Gastroesophageal sphincter (tissue), 3 donors: ENCODE results near the gene COL6A2.

ENCODE experiments used
- CTCF ChIP-seq, 4 experiments: fragments of 200-600 bp in 2 of 4; fragments of 450-650 bp in 2 of 4; sonication (generic) in 1 of 4; IDR thresholded peaks; one replicate each; pipeline ENCODE4 v1.5.1; 2017 to 2019; ENCODE audit warnings: antibody characterized with exemption in 4 of 4, mild to moderate bottlenecking in 2 of 4, moderate library complexity in 2 of 4
- EP300 ChIP-seq: sonication (generic); formaldehyde crosslinking; IDR thresholded peaks from one replicate; pipeline ENCODE4 v1.6.1; 2017; ENCODE audit warnings: antibody characterized with exemption, mild to moderate bottlenecking
- POLR2A ChIP-seq, 2 donors: fragments of 450-650 bp; IDR thresholded peaks; one replicate each; pipeline ENCODE4 v1.6.1; 2017; ENCODE audit warnings: antibody characterized with exemption in 2 of 2, mild to moderate bottlenecking in 2 of 2, moderate library complexity in 1 of 2

GRCh38 chr21:46159841-46160656 is 62.1 kb downstream of the COL6A2 start:
- TF ChIP-seq CTCF (IDR thresholded peaks at IDR 0.05) (no peak), POLR2A (IDR thresholded peaks at IDR 0.05) (no peak), EP300 (no peak)
